ENCODE results near the gene ILKAP. TPM values are rescaled to one million over a fixed set of nuclear protein-coding genes. Genes with fewer than 3 reads are reported as not detected.

The ILKAP gene
- total RNA-seq, 1 experiment from 2014 or later: 41.5 TPM

DNA sequence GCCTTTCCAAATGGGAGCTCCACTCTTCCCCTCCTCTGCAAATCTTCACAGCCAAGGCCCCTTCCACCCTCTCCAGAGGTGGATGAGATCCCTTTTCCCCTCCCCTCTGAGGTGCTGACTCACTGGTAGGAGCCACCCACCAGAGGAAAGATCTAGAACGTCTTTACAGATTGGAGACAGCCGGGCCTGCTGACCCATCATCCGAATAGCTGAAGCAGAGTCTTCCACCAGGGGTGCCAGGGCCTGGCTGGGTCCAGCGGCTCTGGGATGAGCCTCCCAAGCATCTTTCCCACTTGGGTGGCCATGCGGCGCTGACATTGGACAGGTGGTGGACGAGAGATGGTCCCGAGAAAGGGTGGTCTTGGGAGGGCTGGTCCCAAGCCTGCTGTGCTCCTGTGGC is 35.7 kb downstream of the ILKAP start:
- TF ChIP-seq CTCF (conservative IDR thresholded peaks at IDR 0.05): no peak
- no peak overlapping the region for H2BK20ac ChIP-seq (ENCODE audit: low read depth, low read length, poor library complexity, severe bottlenecking)
- H2AFZ ChIP-seq (ENCODE audit: low read length): no peak overlapping the region
- DNase-seq: no peak
- no CpG with 5 or more reads among the region's 8 CpGs for WGBS (ENCODE audit: extremely low coverage, insufficient read length, low lambda C conversion rate)
- 0 out of 4 replicates have a peak, but pooled peaks cover 0 to 2% of the 10 kb centered on the region in 2 experiments for H3K4me1 Mint-ChIP-seq
- H3K23ac ChIP-seq (ENCODE audit: insufficient read length, low read depth, low read length): no peak overlapping the region
- no peak overlapping the region for H3K4me2 ChIP-seq (ENCODE audit: insufficient read depth, insufficient read length, low read length)
- no peak overlapping the region for H2BK5ac ChIP-seq (ENCODE audit: insufficient read length, low read length)
- no peaks in the 10 kb centered on the region for H4K20me1 ChIP-seq (ENCODE audit: control insufficient read depth, insufficient read depth, insufficient read length)
- H3K27me3 ChIP-seq (ENCODE audit: insufficient read depth, low read length): peaks cover 9% of the 10 kb centered on the region; the same call in 1 of the 2 replicates
- H3K79me2 ChIP-seq (ENCODE audit: insufficient read depth, low read length): no peaks in the 10 kb centered on the region
- H3K18ac ChIP-seq (ENCODE audit: insufficient read length, low read depth, low read length): no peak overlapping the region
- no peak overlapping the region for H4K5ac ChIP-seq (ENCODE audit: insufficient read length, low read depth, low read length)
- H2AK5ac ChIP-seq (ENCODE audit: insufficient read length, low read length): no peak overlapping the region
- no peak overlapping the region for H3K4ac ChIP-seq (ENCODE audit: low read depth, low read length)
- H3K27ac Mint-ChIP-seq: peak overlapping the region in 2 of 3 experiments; percentile 36 to 64; a peak in 2 of 7 replicates
- H3K9ac ChIP-seq (ENCODE audit: extremely low read depth, insufficient read length, low read length): no peak overlapping the region
- H3K56ac ChIP-seq (ENCODE audit: insufficient read length, low read depth, low read length): no peak overlapping the region
- H3K23me2 ChIP-seq (ENCODE audit: insufficient read length, low read depth, low read length, poor library complexity, severe bottlenecking): no peaks in the 10 kb centered on the region
- H3K9me3 ChIP-seq (ENCODE audit: control insufficient read depth, low read depth, low read length): no peaks in the 10 kb centered on the region
- H2BK12ac ChIP-seq (ENCODE audit: insufficient read length, low read depth, low read length): no peak overlapping the region
- H3K14ac ChIP-seq (ENCODE audit: insufficient read depth, low read length): no peak overlapping the region
- peaks cover 27% of the 10 kb centered on the region for H3K27me3 Mint-ChIP-seq (ENCODE audit: low read depth)
- no peak overlapping the region for H3K27ac ChIP-seq (ENCODE audit: insufficient read length, low read depth, low read length)
- no peaks in the 10 kb centered on the region for H3K4me1 ChIP-seq (ENCODE audit: insufficient read depth, low read length)
- H3K4me3 Mint-ChIP-seq: no peak overlapping the region
- no peak overlapping the region for H4K91ac ChIP-seq (ENCODE audit: insufficient read length, low read depth, low read length)
- no peak overlapping the region for H4K8ac ChIP-seq (replicated peaks; ENCODE audit: insufficient read length, low read depth, low read length)
- H3K36me3 Mint-ChIP-seq (ENCODE audit: insufficient read depth in 1 of 3, low read depth in 3 of 3): peaks cover 11 to 33% (median 26%) of the 10 kb centered on the region in 3 experiments
- H3T11ph ChIP-seq (ENCODE audit: low read length): no peak overlapping the region
- no peaks in the 10 kb centered on the region for H3K79me1 ChIP-seq (ENCODE audit: insufficient read depth, low read depth, low read length, poor library complexity, severe bottlenecking)
- H2BK120ac ChIP-seq (ENCODE audit: low read depth, low read length, poor library complexity, severe bottlenecking): no peak overlapping the region
- no peak overlapping the region for H2BK15ac ChIP-seq (ENCODE audit: low read depth, low read length)
- H3K9me3 Mint-ChIP-seq: peaks cover 0 to 4% of the 10 kb centered on the region in 2 experiments; a peak in 1 of 5 replicates

All from H9 (cell line).